MM.1S (cell line): ENCODE results near the gene APBB2.

Experiments
- DNase-seq: peaks from one replicate; pipeline ENCODE4 v3.0.0-alpha.2; 2015
- H2AFZ ChIP-seq: fragments of 300-600 bp; sonication (generic); 2 replicates; pipeline ENCODE4 v1.6.0; 2016; ENCODE audit warnings: antibody characterized with exemption, low read length
- H3F3A ChIP-seq: fragments of 300-600 bp; sonication (generic); 2 replicates; pipeline ENCODE4 v1.6.1; 2016; ENCODE audit warnings: mild to moderate bottlenecking, antibody characterized with exemption, low read length, moderate library complexity, mixed read lengths; ENCODE audit not compliant: insufficient read depth
- H3K27ac ChIP-seq: fragments of 300-600 bp; sonication (generic); 2 replicates; pipeline ENCODE4 v1.5.1; 2016; ENCODE audit warnings: mild to moderate bottlenecking, low read length
- H3K27me3 ChIP-seq: fragments of 300-600 bp; sonication (generic); replicated peaks from 2 replicates; pipeline ENCODE4 v1.6.0; 2016; ENCODE audit warnings: low read length; ENCODE audit not compliant: insufficient read depth
- H3K36me3 ChIP-seq: fragments of 300-600 bp; sonication (generic); replicated peaks from 2 replicates; pipeline ENCODE4 v1.6.1; 2016; ENCODE audit warnings: mild to moderate bottlenecking, low read length, mixed read lengths; ENCODE audit not compliant: insufficient read depth
- H3K4me1 ChIP-seq: fragments of 300-600 bp; sonication (generic); 2 replicates; pipeline ENCODE4 v1.6.1; 2016; ENCODE audit warnings: low read length, mixed read lengths
- H3K4me2 ChIP-seq: fragments of 300-600 bp; sonication (generic); 2 replicates; pipeline ENCODE4 v1.6.0; 2016; ENCODE audit warnings: low read depth, low read length
- H3K4me3 ChIP-seq: fragments of 300-600 bp; sonication (generic); 2 replicates; pipeline ENCODE4 v1.5.1; 2016; ENCODE audit warnings: low read length, mixed read lengths
- H3K79me2 ChIP-seq: fragments of 300-600 bp; sonication (generic); 2 replicates; pipeline ENCODE4 v1.6.1; 2016; ENCODE audit warnings: mixed run types, low read length, mixed read lengths
- H3K9ac ChIP-seq: fragments of 300-600 bp; sonication (generic); 2 replicates; pipeline ENCODE4 v1.6.1; 2016; ENCODE audit warnings: low read length, mixed read lengths
- H3K9me2 ChIP-seq: fragments of 300-600 bp; sonication (generic); replicated peaks from 2 replicates; pipeline ENCODE4 v1.6.1; 2016; ENCODE audit warnings: mild to moderate bottlenecking, low read length, mixed read lengths; ENCODE audit not compliant: insufficient read depth
- H3K9me3 ChIP-seq: fragments of 300-600 bp; sonication (generic); replicated peaks from 2 replicates; pipeline ENCODE4 v1.6.1; 2016; ENCODE audit warnings: mild to moderate bottlenecking, low read length, mixed read lengths; ENCODE audit not compliant: insufficient read depth
- H4K20me1 ChIP-seq: fragments of 300-600 bp; sonication (generic); 2 replicates; pipeline ENCODE4 v1.6.1; 2016; ENCODE audit warnings: mild to moderate bottlenecking, low read length, moderate library complexity, mixed read lengths; ENCODE audit not compliant: insufficient read depth
- EZH2 ChIP-seq: fragments of 300-600 bp; sonication (generic); optimal IDR thresholded peaks from 2 replicates; pipeline ENCODE3; 2017; ENCODE audit warnings: low read depth, mild to moderate bottlenecking, antibody characterized with exemption, low read length, mixed read lengths
- EZH2phosphoT487 ChIP-seq: fragments of 300-600 bp; sonication (generic); IDR thresholded peaks from 2 replicates; pipeline ENCODE4 v1.6.1; 2018; ENCODE audit warnings: antibody characterized with exemption, low read length
- TF ChIP-seq, protein P1 (sequence below): fragments of 300-600 bp; sonication (generic); IDR thresholded peaks from 2 replicates; pipeline ENCODE4 v1.5.1; 2016; ENCODE audit warnings: antibody characterized with exemption, low read length, mixed read lengths

The APBB2 gene

GRCh38 chr4:40848940-40849339 is 365.4 kb downstream of the APBB2 start:
- Histone ChIP-seq H3K79me2 (no peaks in the 10 kb centered on the region), H2AFZ (no peak overlapping the region), H3K9ac (no peak overlapping the region), H3K27ac (no peak overlapping the region), H3K9me3 (no peaks in the 10 kb centered on the region), H3K4me3 (no peak overlapping the region), H3K27me3 (no peaks in the 10 kb centered on the region), H4K20me1 (no peaks in the 10 kb centered on the region), H3F3A (no peaks in the 10 kb centered on the region), H3K4me2 (no peak overlapping the region), H3K36me3 (no peaks in the 10 kb centered on the region), H3K9me2 (no peaks in the 10 kb centered on the region), H3K4me1 (no peaks in the 10 kb centered on the region)
- DNase-seq = no peak
- TF ChIP-seq, protein P1, sequence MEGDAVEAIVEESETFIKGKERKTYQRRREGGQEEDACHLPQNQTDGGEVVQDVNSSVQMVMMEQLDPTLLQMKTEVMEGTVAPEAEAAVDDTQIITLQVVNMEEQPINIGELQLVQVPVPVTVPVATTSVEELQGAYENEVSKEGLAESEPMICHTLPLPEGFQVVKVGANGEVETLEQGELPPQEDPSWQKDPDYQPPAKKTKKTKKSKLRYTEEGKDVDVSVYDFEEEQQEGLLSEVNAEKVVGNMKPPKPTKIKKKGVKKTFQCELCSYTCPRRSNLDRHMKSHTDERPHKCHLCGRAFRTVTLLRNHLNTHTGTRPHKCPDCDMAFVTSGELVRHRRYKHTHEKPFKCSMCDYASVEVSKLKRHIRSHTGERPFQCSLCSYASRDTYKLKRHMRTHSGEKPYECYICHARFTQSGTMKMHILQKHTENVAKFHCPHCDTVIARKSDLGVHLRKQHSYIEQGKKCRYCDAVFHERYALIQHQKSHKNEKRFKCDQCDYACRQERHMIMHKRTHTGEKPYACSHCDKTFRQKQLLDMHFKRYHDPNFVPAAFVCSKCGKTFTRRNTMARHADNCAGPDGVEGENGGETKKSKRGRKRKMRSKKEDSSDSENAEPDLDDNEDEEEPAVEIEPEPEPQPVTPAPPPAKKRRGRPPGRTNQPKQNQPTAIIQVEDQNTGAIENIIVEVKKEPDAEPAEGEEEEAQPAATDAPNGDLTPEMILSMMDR = no peak
- TF ChIP-seq EZH2 = no peak
- TF ChIP-seq EZH2phosphoT487 = no peak

DNA sequence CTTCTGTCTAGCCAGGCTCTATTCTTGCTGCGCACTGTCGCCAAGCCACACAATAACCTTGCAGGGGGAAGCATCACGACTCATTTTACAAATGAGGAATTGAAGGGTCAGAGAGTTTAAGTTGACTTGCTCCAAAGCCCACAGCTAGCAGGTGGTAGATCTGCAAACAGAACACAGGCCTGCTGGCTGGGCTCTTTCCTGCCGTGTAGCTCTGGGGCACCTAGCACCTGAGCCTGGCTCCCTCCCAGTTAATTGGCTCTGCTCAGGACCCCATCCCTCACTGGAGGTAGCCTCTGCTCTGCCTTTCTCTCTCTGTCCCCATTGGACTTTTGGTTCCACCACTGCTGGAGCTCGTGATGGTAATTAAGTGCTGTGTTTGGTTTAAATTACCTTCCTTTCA is 366.1 kb downstream of the APBB2 start:
- no peaks in the 10 kb centered on the region for H3K36me3 ChIP-seq
- no peaks in the 10 kb centered on the region for H3K79me2 ChIP-seq
- H3K27ac ChIP-seq = no peak overlapping the region
- TF ChIP-seq EZH2phosphoT487 = no peak
- no peak for TF ChIP-seq EZH2
- no peaks in the 10 kb centered on the region for H4K20me1 ChIP-seq
- no peaks in the 10 kb centered on the region for H3K4me1 ChIP-seq
- no peak overlapping the region for H2AFZ ChIP-seq
- no peaks in the 10 kb centered on the region for H3F3A ChIP-seq
- H3K4me2 ChIP-seq = no peak overlapping the region
- DNase-seq = no peak
- no peak overlapping the region for H3K4me3 ChIP-seq
- H3K27me3 ChIP-seq = no peaks in the 10 kb centered on the region
- no peaks in the 10 kb centered on the region for H3K9me3 ChIP-seq
- H3K9me2 ChIP-seq = no peaks in the 10 kb centered on the region
- no peak overlapping the region for H3K9ac ChIP-seq

- Histone ChIP-seq H3K27ac (no peak overlapping the region), H3K27me3 (no peaks in the 10 kb centered on the region)
Measured at GRCh38 chr4:40846532-40846931, 367.8 kb downstream of the APBB2 start.

DNA sequence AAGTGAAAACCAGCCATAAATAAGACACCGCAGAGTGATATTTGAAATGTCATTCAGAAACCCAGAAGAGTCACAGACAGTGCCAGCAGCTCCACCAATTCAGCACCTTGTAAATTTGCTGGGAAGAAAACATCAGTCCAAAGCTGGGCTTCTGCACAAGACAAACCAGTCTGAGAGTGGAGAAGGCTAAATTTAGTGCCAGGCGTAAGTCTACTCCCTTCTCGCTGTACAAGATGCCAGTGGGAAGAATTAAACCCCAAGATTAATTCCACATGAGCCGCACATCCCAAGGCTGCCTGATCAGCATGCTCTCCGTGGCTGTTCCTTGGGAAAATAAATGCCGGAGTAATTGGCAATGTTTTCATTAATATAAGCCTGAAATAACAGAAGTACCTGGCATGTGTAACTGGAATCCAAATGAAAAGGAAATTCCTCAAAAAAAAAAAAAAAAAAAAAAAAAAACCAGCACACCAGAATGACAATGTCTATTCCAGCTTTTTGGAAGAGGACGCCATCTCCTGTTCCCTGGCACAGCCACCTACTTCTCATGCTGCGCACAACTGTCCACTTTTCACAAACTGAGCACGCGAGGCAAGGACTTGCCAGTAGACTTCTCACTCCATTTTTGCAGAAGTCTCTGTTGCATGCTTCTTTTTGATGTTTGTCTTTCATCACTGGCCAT is 369.0 kb downstream of the APBB2 start:
- Histone ChIP-seq H3K9ac (no peak overlapping the region), H3K36me3 (no peaks in the 10 kb centered on the region), H3K27me3 (no peaks in the 10 kb centered on the region), H3K9me2 (no peaks in the 10 kb centered on the region), H3K79me2 (no peaks in the 10 kb centered on the region), H3K27ac (no peak overlapping the region), H2AFZ (no peak overlapping the region), H4K20me1 (no peaks in the 10 kb centered on the region), H3K9me3 (no peaks in the 10 kb centered on the region), H3K4me2 (no peak overlapping the region), H3F3A (peaks cover 10% of the 10 kb centered on the region; the same call in 1 of the 2 replicates), H3K4me1 (peaks cover 3% of the 10 kb centered on the region), H3K4me3 (no peak overlapping the region)
- TF ChIP-seq EZH2 (no peak), EZH2phosphoT487 (no peak)
- TF ChIP-seq, protein P1 = no peak
- no peak for DNase-seq

More at GRCh38 chr4:40846532-40846931, 367.8 kb downstream of the APBB2 start:
- H4K20me1 ChIP-seq = no peaks in the 10 kb centered on the region
- no peaks in the 10 kb centered on the region for H3F3A ChIP-seq
- TF ChIP-seq, protein P1 = no peak
- H3K9me3 ChIP-seq = no peaks in the 10 kb centered on the region
- H3K36me3 ChIP-seq = no peaks in the 10 kb centered on the region
- no peak overlapping the region for H2AFZ ChIP-seq
- no peak overlapping the region for H3K4me2 ChIP-seq
- H3K9ac ChIP-seq = no peak overlapping the region
- H3K79me2 ChIP-seq = no peaks in the 10 kb centered on the region
- no peaks in the 10 kb centered on the region for H3K9me2 ChIP-seq
- H3K4me3 ChIP-seq = no peak overlapping the region
- no peak for DNase-seq
- no peaks in the 10 kb centered on the region for H3K4me1 ChIP-seq
